Transverse colon (tissue), 4 donors: Measurements from ENCODE around the gene MRNIP.

Experiments used
- POLR2AphosphoS5 ChIP-seq, 3 donors: sonication (generic); formaldehyde crosslinking; IDR thresholded peaks; one replicate each; pipeline ENCODE4 v1.6.1; 2016; ENCODE audit warnings: antibody characterized with exemption in 3 of 3
- TF ChIP-seq, protein P1 (sequence below), 5 experiments: fragments of 200-600 bp in 3 of 5; fragments of 450-650 bp in 2 of 5; sonication (generic) in 3 of 5; IDR thresholded peaks; 1 replicate in 2 of 5; 2 replicates in 3 of 5; pipeline ENCODE4 v1.5.1; 2016 to 2017; ENCODE audit warnings: antibody characterized with exemption in 5 of 5, inconsistent platforms in 3 of 5, mild to moderate bottlenecking in 2 of 5, moderate library complexity in 1 of 5

DNA sequence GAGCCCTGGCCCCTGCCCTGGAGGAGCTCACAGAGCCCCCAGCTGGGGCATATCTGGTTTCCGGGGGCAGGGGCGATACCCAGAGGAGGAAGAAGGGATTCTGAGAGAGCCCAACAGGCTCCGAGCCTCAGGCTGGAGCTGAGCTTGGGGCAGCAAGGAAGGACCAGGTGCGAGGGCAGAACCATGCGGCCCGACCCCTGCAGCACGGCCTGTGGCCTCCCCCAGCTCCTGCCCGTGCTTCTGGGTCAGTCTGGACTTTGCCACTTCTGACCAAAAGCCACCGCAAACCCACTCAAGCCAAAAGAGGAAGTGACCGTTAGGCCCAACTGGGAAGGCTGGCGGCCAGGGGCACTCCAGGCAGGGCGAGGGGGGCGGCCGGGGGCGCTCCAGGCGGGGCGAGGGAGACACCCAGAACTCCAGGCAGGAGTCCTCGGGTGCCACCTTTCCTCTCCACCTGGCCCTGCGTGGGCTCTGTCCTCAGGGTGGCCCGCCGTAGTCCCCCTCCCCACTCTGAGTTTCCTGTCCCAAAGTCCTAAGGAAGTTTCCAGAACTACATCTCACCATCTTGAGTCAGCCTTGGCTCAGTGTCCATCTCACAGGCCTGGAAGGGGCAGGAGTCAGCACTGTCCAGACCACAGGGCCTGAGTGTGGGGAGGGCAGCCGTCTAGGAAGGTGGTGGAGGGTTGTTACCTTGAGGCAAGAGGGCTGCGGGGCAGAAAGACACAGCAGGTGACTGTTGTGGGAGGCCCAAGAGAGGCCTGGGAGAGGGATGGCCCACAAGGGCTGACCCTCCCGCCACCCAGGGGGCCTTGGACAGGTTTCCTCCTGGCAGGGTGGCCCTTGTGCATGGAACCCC, 65.8 kb downstream of the MRNIP start:
- TF ChIP-seq, protein P1, sequence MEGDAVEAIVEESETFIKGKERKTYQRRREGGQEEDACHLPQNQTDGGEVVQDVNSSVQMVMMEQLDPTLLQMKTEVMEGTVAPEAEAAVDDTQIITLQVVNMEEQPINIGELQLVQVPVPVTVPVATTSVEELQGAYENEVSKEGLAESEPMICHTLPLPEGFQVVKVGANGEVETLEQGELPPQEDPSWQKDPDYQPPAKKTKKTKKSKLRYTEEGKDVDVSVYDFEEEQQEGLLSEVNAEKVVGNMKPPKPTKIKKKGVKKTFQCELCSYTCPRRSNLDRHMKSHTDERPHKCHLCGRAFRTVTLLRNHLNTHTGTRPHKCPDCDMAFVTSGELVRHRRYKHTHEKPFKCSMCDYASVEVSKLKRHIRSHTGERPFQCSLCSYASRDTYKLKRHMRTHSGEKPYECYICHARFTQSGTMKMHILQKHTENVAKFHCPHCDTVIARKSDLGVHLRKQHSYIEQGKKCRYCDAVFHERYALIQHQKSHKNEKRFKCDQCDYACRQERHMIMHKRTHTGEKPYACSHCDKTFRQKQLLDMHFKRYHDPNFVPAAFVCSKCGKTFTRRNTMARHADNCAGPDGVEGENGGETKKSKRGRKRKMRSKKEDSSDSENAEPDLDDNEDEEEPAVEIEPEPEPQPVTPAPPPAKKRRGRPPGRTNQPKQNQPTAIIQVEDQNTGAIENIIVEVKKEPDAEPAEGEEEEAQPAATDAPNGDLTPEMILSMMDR (IDR thresholded peaks at IDR 0.05) = no peak
- TF ChIP-seq POLR2AphosphoS5 (IDR thresholded peaks at IDR 0.05) = no peak
